Fibroblast of lung (primary cell): Measurements from ENCODE around the gene PUS10. TPM values are rescaled to one million over a fixed set of nuclear protein-coding genes. Genes with fewer than 3 reads are reported as not detected.
"Not testable (repeated sequence)": the region's sequence is repeated elsewhere in the genome, so short reads cannot be mapped to it uniquely, and the experiment has no call there.

Source experiments
- DNase-seq, 2 donors: peaks; one replicate each; pipeline versions ENCODE4 v3.0.0 to v3.0.0-alpha.2; 2010; ENCODE audit warnings: low read depth in 2 of 2
- H2AFZ ChIP-seq: 2 replicates; pipeline ENCODE4 v1.5.1; 2012; ENCODE audit warnings: low read length, control low read depth, inconsistent platforms
- H3K27ac ChIP-seq: 2 replicates; pipeline ENCODE4 v1.5.1; 2011; ENCODE audit warnings: low read length, control low read depth; ENCODE audit not compliant: insufficient read depth
- H3K27me3 ChIP-seq: 2 replicates; pipeline ENCODE4 v1.5.1; 2011; ENCODE audit warnings: mild to moderate bottlenecking, low read length; ENCODE audit not compliant: control insufficient read depth, insufficient read depth
- H3K36me3 ChIP-seq: 2 replicates; pipeline ENCODE4 v1.5.1; 2011; ENCODE audit warnings: low read length; ENCODE audit not compliant: control insufficient read depth, insufficient read depth
- H3K4me1 ChIP-seq: 2 replicates; pipeline ENCODE4 v1.5.1; 2011; ENCODE audit warnings: low read length; ENCODE audit not compliant: control insufficient read depth, insufficient read depth; ENCODE audit errors: extremely low read depth
- H3K4me2 ChIP-seq: 2 replicates; pipeline ENCODE4 v1.5.1; 2011; ENCODE audit warnings: low read length, control low read depth; ENCODE audit not compliant: insufficient read depth; ENCODE audit errors: extremely low read depth
- H3K4me3 ChIP-seq, 4 experiments: fragments of 200-600 bp in 1 of 4; sonication (generic) in 1 of 4; replicated peaks in 1 of 4; 2 replicates each; pipeline ENCODE4 v1.5.1; 2011 to 2016; ENCODE audit warnings: low read length in 4 of 4, low read depth in 3 of 4, mild to moderate bottlenecking in 3 of 4, control low read depth in 2 of 4, inconsistent platforms in 1 of 4, mixed read lengths in 1 of 4; ENCODE audit not compliant: insufficient read depth in 1 of 4; ENCODE audit errors: control extremely low read depth in 1 of 4
- H3K79me2 ChIP-seq: 2 replicates; pipeline ENCODE4 v1.5.1; 2012; ENCODE audit warnings: mild to moderate bottlenecking, low read length, inconsistent platforms; ENCODE audit not compliant: control insufficient read depth, insufficient read depth
- H3K9ac ChIP-seq: 2 replicates; pipeline ENCODE4 v1.5.1; 2011; ENCODE audit warnings: mild to moderate bottlenecking, low read length, control low read depth; ENCODE audit not compliant: insufficient read depth
- H3K9me3 ChIP-seq: 2 replicates; pipeline ENCODE4 v1.5.1; 2012; ENCODE audit warnings: low read depth, low read length; ENCODE audit not compliant: control insufficient read depth, insufficient read depth
- H4K20me1 ChIP-seq: 2 replicates; pipeline ENCODE4 v1.5.1; 2011; ENCODE audit warnings: low read length; ENCODE audit not compliant: control insufficient read depth, insufficient read depth; ENCODE audit errors: extremely low read depth
- CTCF ChIP-seq, 2 donors: IDR thresholded peaks in 1 of 2; conservative IDR thresholded peaks in 1 of 2; 1 replicate in 1 of 2; 2 replicates in 1 of 2; pipeline ENCODE4 v1.5.1; 2011 to 2012; ENCODE audit warnings: low read length in 2 of 2, control low read depth in 1 of 2, inconsistent platforms in 1 of 2, low read depth in 1 of 2, mild to moderate bottlenecking in 1 of 2
- EZH2 ChIP-seq: IDR thresholded peaks from 2 replicates; pipeline ENCODE4 v1.5.1; 2012; ENCODE audit warnings: low read length, control low read depth, mild to moderate bottlenecking; ENCODE audit errors: missing control alignments
- polyA plus RNA-seq, 2 donors: library from polyadenylated mRNA; depleted of rRNA in 1 of 2; stranded (reverse) in 1 of 2; unstranded in 1 of 2; fragments of >200 nt; gene quantifications; 2 replicates each; pipeline ENCODE4 v1.2.1, GENCODE V29; 2011 to 2012; ENCODE audit warnings: missing spikeins in 1 of 2
- total RNA-seq: library from RNA; depleted of rRNA; stranded (reverse); fragments of >200 nt; gene quantifications from 2 replicates; pipeline ENCODE4 v1.2.1, GENCODE V29; 2014

Gene PUS10
- total and polyA plus RNA-seq, 2 donors (not counting 1 experiment from before 2014, with no cell fraction given), result 6.0 to 9.2 TPM

DNA sequence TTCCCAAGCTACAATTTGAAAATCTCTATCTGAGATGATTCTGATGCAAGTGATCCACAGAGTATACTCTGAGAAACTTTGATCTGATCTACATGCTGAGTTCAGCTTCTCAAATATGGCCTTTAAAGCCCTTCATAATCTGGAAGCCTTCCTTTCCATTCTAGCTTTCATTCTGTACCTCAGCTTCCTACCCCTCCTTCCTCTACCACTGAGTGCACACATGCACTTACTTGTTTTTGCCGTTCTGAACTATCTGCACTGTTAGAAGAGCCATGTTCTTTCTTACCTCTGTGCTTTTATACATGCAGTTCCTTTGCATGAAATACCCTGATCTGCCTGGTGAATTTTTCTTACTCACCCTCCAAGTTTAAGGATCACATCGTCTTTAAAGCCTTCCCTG, 111.7 kb downstream of the PUS10 start:
- no peak for DNase-seq

DNA sequence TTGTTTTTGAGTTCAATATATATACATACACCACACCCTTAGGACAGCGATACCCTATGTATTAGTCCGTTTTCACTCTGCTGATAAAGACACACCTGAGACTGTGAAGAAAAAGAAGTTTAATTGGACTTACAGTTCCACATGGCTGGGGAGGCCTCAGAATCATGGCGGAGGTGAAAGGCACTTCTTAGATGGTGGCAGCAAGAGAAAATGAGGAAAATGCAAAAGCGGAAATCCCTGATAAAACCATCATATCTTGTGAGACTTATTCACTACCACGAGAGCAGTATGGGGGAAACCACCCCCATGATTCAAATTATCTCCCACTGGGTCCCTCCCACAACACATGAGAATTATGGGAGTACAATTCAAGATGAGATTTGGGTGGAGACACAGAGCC, 112.2 kb downstream of the PUS10 start:
- not testable (repeated sequence) for H3K36me3 ChIP-seq, H3K9me3 ChIP-seq, H3K9ac ChIP-seq, H3K27me3 ChIP-seq, H3K79me2 ChIP-seq, H3K27ac ChIP-seq, H3K4me1 ChIP-seq, H2AFZ ChIP-seq, H3K4me2 ChIP-seq, H4K20me1 ChIP-seq, DNase-seq, H3K4me3 ChIP-seq

More for the DNA sequence above, 111.7 kb downstream of the PUS10 start:
- TF ChIP-seq CTCF (conservative IDR thresholded peaks at IDR 0.05 in 1 of 2, IDR thresholded peaks at IDR 0.05 in 1 of 2; ENCODE audit: low read depth in 1 of 2, low read length in 2 of 2) (no peak), EZH2 (no peak)
- Histone ChIP-seq H3K9me3 (no peaks in the 10 kb centered on the region), H3K27me3 (no peaks in the 10 kb centered on the region), H2AFZ (no peak overlapping the region), H3K4me1 (no peaks in the 10 kb centered on the region), H3K4me2 (no peak overlapping the region), H4K20me1 (no peaks in the 10 kb centered on the region), H3K36me3 (no peaks in the 10 kb centered on the region), H3K79me2 (no peaks in the 10 kb centered on the region), H3K27ac (no peak overlapping the region), H3K9ac (no peak overlapping the region), H3K4me3 (no peak overlapping the region)

- H3K4me2 ChIP-seq, H3K4me3 ChIP-seq: not testable (repeated sequence)
Observed at GRCh38 chr2:60901296-60901695, 116.8 kb downstream of the PUS10 start.

GRCh38 chr2:60899892-60900249, 118.2 kb downstream of the PUS10 start:
- Histone ChIP-seq H3K27ac (no peak overlapping the region), H3K4me3 (no peak overlapping the region), H2AFZ (no peak overlapping the region), H3K4me1 (no peaks in the 10 kb centered on the region), H3K79me2 (no peaks in the 10 kb centered on the region), H3K9me3 (no peaks in the 10 kb centered on the region), H4K20me1 (no peaks in the 10 kb centered on the region), H3K27me3 (no peaks in the 10 kb centered on the region), H3K36me3 (no peaks in the 10 kb centered on the region), H3K9ac (no peak overlapping the region), H3K4me2 (no peak overlapping the region)
- TF ChIP-seq EZH2, result no peak
- TF ChIP-seq CTCF (conservative IDR thresholded peaks at IDR 0.05 in 1 of 2, IDR thresholded peaks at IDR 0.05 in 1 of 2; ENCODE audit: low read depth in 1 of 2, low read length in 2 of 2), result no peak
- DNase-seq, result no peak

More at GRCh38 chr2:60901296-60901695, 116.8 kb downstream of the PUS10 start:
- not testable (repeated sequence) for H3K36me3 ChIP-seq, H3K27ac ChIP-seq, H4K20me1 ChIP-seq, H3K4me1 ChIP-seq, H3K9ac ChIP-seq, H3K27me3 ChIP-seq, H3K79me2 ChIP-seq, DNase-seq, H3K9me3 ChIP-seq, H2AFZ ChIP-seq
